Tibial nerve (tissue), 3 donors: ENCODE data around the gene HLA-F.

Experiments used
- CTCF ChIP-seq, 5 experiments: fragments of 200-600 bp in 3 of 5; fragments of 450-650 bp in 2 of 5; sonication (generic) in 3 of 5; IDR thresholded peaks; one replicate each; pipeline ENCODE4 v1.5.1; 2016 to 2019; ENCODE audit warnings: antibody characterized with exemption in 5 of 5, mild to moderate bottlenecking in 3 of 5, moderate library complexity in 2 of 5
- POLR2A ChIP-seq, 2 donors: fragments of 450-650 bp; IDR thresholded peaks; one replicate each; pipeline ENCODE4 v1.6.1; 2017; ENCODE audit warnings: antibody characterized with exemption in 2 of 2, mild to moderate bottlenecking in 2 of 2, moderate library complexity in 2 of 2

GRCh38 chr6:29723262-29723665 lies at the start of gene HLA-F:
- peak; percentile 60 to 68 for TF ChIP-seq POLR2A (IDR thresholded peaks at IDR 0.05)
- peak in 1 of 5 experiments; percentile 30 for TF ChIP-seq CTCF (IDR thresholded peaks at IDR 0.05)
